Keratinocyte (primary cell): ENCODE data around the gene PPME1. TPM values are rescaled to one million over a fixed set of nuclear protein-coding genes. Genes with fewer than 3 reads are reported as not detected.

Source experiments
- DNase-seq: peaks from one replicate; pipeline ENCODE4 v3.0.0-alpha.2; 2011; ENCODE audit warnings: low read depth, missing footprints, low spot score
- FAIRE-seq: peaks from 2 replicates; lab custom pipeline; 2011; peaks lifted over from hg19 to GRCh38; lab: Jason Lieb, UNC
- H2AFZ ChIP-seq: 2 replicates; pipeline ENCODE4 v1.6.0; 2012; ENCODE audit warnings: low read length, control low read depth, inconsistent platforms; ENCODE audit not compliant: control insufficient read depth
- H3K27ac ChIP-seq: 2 replicates; pipeline ENCODE4 v1.5.1; 2011; ENCODE audit warnings: low read length; ENCODE audit not compliant: control insufficient read depth, insufficient read depth
- H3K27me3 ChIP-seq: 3 replicates; pipeline ENCODE4 v1.6.0; 2011; ENCODE audit warnings: low read length; ENCODE audit not compliant: control insufficient read depth, insufficient read depth; ENCODE audit errors: extremely low read depth
- H3K36me3 ChIP-seq, 2 experiments: 2 replicates in 1 of 2; 3 replicates in 1 of 2; pipeline ENCODE4 v1.5.1; 2011; ENCODE audit warnings: low read length in 2 of 2, mild to moderate bottlenecking in 1 of 2; ENCODE audit not compliant: control insufficient read depth in 2 of 2, insufficient read depth in 2 of 2; ENCODE audit errors: extremely low read depth in 1 of 2
- H3K4me1 ChIP-seq: 3 replicates; pipeline ENCODE4 v1.5.1; 2011; ENCODE audit warnings: low read length; ENCODE audit not compliant: control insufficient read depth, insufficient read depth; ENCODE audit errors: extremely low read depth
- H3K4me2 ChIP-seq: 3 replicates; pipeline ENCODE4 v1.6.0; 2011; ENCODE audit warnings: low read depth, low read length; ENCODE audit not compliant: control insufficient read depth, insufficient read depth; ENCODE audit errors: extremely low read depth
- H3K4me3 ChIP-seq, 3 experiments: fragments of 200-600 bp in 1 of 3; sonication (generic) in 1 of 3; 2 replicates in 2 of 3; 3 replicates in 1 of 3; pipeline ENCODE4 v1.5.1; 2011 to 2016; ENCODE audit warnings: low read length in 3 of 3, mild to moderate bottlenecking in 3 of 3, control low read depth in 2 of 3, inconsistent platforms in 1 of 3, low read depth in 1 of 3, mixed read lengths in 1 of 3, mixed run types in 1 of 3, moderate library complexity in 1 of 3; ENCODE audit not compliant: control insufficient read depth in 2 of 3, insufficient read depth in 2 of 3; ENCODE audit errors: extremely low read depth in 1 of 3
- H3K79me2 ChIP-seq: 2 replicates; pipeline ENCODE4 v1.6.0; 2012; ENCODE audit warnings: low read length; ENCODE audit not compliant: control insufficient read depth, insufficient read depth
- H3K9ac ChIP-seq: 3 replicates; pipeline ENCODE4 v1.6.0; 2011; ENCODE audit warnings: low read length; ENCODE audit not compliant: control insufficient read depth, insufficient read depth; ENCODE audit errors: extremely low read depth
- H3K9me1 ChIP-seq: 3 replicates; pipeline ENCODE4 v1.6.0; 2011; ENCODE audit warnings: low read length; ENCODE audit not compliant: control insufficient read depth, insufficient read depth; ENCODE audit errors: extremely low read depth
- H3K9me3 ChIP-seq: 2 replicates; pipeline ENCODE4 v1.5.1; 2012; ENCODE audit warnings: low read depth, low read length; ENCODE audit not compliant: control insufficient read depth
- H4K20me1 ChIP-seq: 3 replicates; pipeline ENCODE4 v1.6.0; 2011; ENCODE audit warnings: low read length; ENCODE audit not compliant: control insufficient read depth, insufficient read depth; ENCODE audit errors: extremely low read depth
- EZH2 ChIP-seq: IDR thresholded peaks from one replicate; pipeline ENCODE4 v1.6.1; 2012; ENCODE audit warnings: inconsistent platforms, mild to moderate bottlenecking, low read length, moderate library complexity
- dilution Hi-C: fragments of 300-500 bp; cut with MboI; formaldehyde crosslinking; loops from one replicate; pipeline ENCODE4 v1.7.0; 2020; ENCODE audit warnings: low sequenced_read_pairs; ENCODE audit not compliant: extremely low pct_ligation_motif_present
- polyA plus RNA-seq, 5 experiments: library from polyadenylated mRNA; depleted of rRNA in 3 of 5; stranded (reverse) in 3 of 5; stranded (forward) in 1 of 5; unstranded in 1 of 5; fragments of >200 nt; gene quantifications; 1 replicate in 1 of 5; 2 replicates in 3 of 5; 3 replicates in 1 of 5; pipeline versions ENCODE4 v1.2.1 to v1.2.3, GENCODE V29; 2011 to 2012; ENCODE audit warnings: missing spikeins in 2 of 5, low read depth in 1 of 5, low replicate concordance in 1 of 5
- TF ChIP-seq, protein P1 (sequence below), 3 experiments: IDR thresholded peaks in 1 of 3; conservative IDR thresholded peaks in 1 of 3; optimal IDR thresholded peaks in 1 of 3; 2 replicates in 2 of 3; 3 replicates in 1 of 3; pipeline versions ENCODE3 to v1.5.1; 2011; ENCODE audit warnings: low read length in 3 of 3, mild to moderate bottlenecking in 3 of 3, moderate library complexity in 2 of 3, control low read depth in 1 of 3, inconsistent platforms in 1 of 3; ENCODE audit not compliant: insufficient read depth in 2 of 3; ENCODE audit errors: extremely low read depth in 1 of 3

Gene PPME1
- polyA plus RNA-seq, 1 donor (not counting 4 experiments of a cell fraction or from before 2014, with no cell fraction given), result 34.0 TPM

DNA sequence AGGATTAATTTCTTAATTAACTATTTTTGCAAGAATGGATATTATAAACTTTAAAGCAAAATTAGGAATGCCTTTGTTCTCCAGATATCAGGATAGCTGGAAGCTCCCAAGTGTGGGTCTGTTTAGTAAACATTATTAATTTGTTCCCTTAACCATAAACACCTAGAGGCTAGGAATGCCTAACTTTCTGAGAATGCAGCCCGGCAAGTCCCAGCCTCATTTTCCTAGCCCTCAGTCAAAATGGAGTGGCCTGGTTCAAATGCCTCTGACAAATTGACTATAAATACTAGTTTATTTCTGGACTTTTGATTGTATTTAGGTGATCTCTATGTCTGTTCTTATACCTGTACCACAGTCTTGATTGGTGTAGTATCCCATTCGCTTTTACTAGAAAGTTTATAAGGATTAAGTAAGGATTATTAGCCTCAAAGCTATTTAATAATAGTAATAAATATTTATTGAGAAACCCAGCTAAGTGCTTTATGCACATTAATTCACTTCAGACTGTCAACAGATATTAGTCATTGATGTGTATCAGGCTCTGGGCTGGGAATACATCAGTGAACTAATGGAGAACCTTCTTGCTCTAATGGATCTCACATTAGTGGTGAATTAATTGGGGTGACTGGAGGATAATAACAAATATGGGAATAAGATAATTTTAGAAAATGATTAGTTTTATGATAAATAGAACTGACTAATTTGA, 25.8 kb downstream of the PPME1 start:
- peaks cover 20% of the 10 kb centered on the region for H3K79me2 ChIP-seq
- dilution Hi-C loops, result no loop called here

DNA sequence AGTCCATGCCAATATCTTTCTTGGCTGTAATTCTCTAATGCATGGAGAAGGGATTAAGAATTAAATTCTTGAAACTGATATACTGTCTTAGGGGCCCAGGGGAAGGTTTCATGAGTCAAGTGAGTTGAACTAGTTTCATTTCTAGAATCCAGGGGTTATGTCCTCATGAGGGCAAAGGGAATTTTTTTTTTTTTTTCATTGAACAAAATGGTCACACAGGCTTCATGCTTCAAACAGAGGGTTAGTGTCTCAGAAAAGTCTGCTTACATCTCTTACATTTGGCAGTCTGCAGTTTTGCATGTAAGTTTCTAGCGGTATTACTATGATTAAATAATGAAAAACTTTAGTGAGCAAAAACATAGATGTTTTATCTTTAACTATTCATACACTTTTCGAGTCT, 32.9 kb downstream of the PPME1 start:
- Histone ChIP-seq H3K9me3 (no peaks in the 10 kb centered on the region), H3K4me1 (no peaks in the 10 kb centered on the region), H3K27me3 (no peaks in the 10 kb centered on the region), H3K9ac (no peak overlapping the region), H4K20me1 (no peaks in the 10 kb centered on the region), H3K36me3 (peaks cover 0 to 13% of the 10 kb centered on the region in 2 experiments), H3K27ac (no peak overlapping the region), H3K9me1 (no peaks in the 10 kb centered on the region), H2AFZ (no peak overlapping the region), H3K79me2 (peaks cover under 1% of the 10 kb centered on the region), H3K4me3 (no peak overlapping the region), H3K4me2 (no peak overlapping the region)
- TF ChIP-seq EZH2, result no peak
- TF ChIP-seq, protein P1, sequence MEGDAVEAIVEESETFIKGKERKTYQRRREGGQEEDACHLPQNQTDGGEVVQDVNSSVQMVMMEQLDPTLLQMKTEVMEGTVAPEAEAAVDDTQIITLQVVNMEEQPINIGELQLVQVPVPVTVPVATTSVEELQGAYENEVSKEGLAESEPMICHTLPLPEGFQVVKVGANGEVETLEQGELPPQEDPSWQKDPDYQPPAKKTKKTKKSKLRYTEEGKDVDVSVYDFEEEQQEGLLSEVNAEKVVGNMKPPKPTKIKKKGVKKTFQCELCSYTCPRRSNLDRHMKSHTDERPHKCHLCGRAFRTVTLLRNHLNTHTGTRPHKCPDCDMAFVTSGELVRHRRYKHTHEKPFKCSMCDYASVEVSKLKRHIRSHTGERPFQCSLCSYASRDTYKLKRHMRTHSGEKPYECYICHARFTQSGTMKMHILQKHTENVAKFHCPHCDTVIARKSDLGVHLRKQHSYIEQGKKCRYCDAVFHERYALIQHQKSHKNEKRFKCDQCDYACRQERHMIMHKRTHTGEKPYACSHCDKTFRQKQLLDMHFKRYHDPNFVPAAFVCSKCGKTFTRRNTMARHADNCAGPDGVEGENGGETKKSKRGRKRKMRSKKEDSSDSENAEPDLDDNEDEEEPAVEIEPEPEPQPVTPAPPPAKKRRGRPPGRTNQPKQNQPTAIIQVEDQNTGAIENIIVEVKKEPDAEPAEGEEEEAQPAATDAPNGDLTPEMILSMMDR (optimal IDR thresholded peaks at IDR 0.05 in 1 of 3, IDR thresholded peaks at IDR 0.05 in 1 of 3, conservative IDR thresholded peaks at IDR 0.05 in 1 of 3; ENCODE audit: extremely low read depth in 1 of 3, insufficient read depth in 2 of 3, low read length in 3 of 3), result no peak
- dilution Hi-C loops, result no loop called here
- no peak for DNase-seq
- no peak for FAIRE-seq

More for the DNA sequence above, 25.8 kb downstream of the PPME1 start:
- no peak for FAIRE-seq
- no peaks in the 10 kb centered on the region for H4K20me1 ChIP-seq
- H3K27me3 ChIP-seq, result no peaks in the 10 kb centered on the region
- H3K4me3 ChIP-seq, result no peak overlapping the region
- no peak overlapping the region for H2AFZ ChIP-seq
- no peaks in the 10 kb centered on the region for H3K9me1 ChIP-seq
- H3K4me2 ChIP-seq, result no peak overlapping the region
- no peak overlapping the region for H3K27ac ChIP-seq
- no peak overlapping the region for H3K9ac ChIP-seq
- no peak for TF ChIP-seq EZH2
- TF ChIP-seq, protein P1 (optimal IDR thresholded peaks at IDR 0.05 in 1 of 3, IDR thresholded peaks at IDR 0.05 in 1 of 3, conservative IDR thresholded peaks at IDR 0.05 in 1 of 3; ENCODE audit: extremely low read depth in 1 of 3, insufficient read depth in 2 of 3, low read length in 3 of 3), result no peak
- DNase-seq, result no peak
- H3K9me3 ChIP-seq, result no peaks in the 10 kb centered on the region
- H3K4me1 ChIP-seq, result peaks cover 9% of the 10 kb centered on the region
- H3K36me3 ChIP-seq, result no peaks in the 10 kb centered on the region
